GM23338 (cell line): Measurements from ENCODE around the gene RAD51B. TPM values are rescaled to one million over a fixed set of nuclear protein-coding genes. Genes with fewer than 3 reads are reported as not detected.
"Not testable (repeated sequence)": the region's sequence is repeated elsewhere in the genome, so short reads cannot be mapped to it uniquely, and the experiment has no call there.

Source experiments
- ATAC-seq: fragments of 200-7000 bp; cut with Tn5 transposase; 3 replicates; pipeline ENCODE4 v1.9.1; 2020
- DNase-seq: peaks from one replicate; pipeline ENCODE4 v3.0.0-alpha.2; 2015; ENCODE audit warnings: low spot score
- H2AFZ ChIP-seq: fragments of 200-600 bp; sonication (generic); 2 replicates; pipeline ENCODE4 v1.8.0; 2016; ENCODE audit warnings: antibody characterized with exemption, mild to moderate bottlenecking, moderate library complexity
- H3F3A ChIP-seq: fragments of 200-600 bp; sonication (generic); replicated peaks from 2 replicates; pipeline ENCODE4 v1.8.0; 2017; ENCODE audit warnings: antibody characterized with exemption, mixed run types, low read depth
- H3K27ac ChIP-seq: fragments of 200-600 bp; sonication (generic); 2 replicates; pipeline ENCODE4 v1.6.1; 2016; ENCODE audit warnings: low read depth
- H3K27me3 ChIP-seq: fragments of 200-600 bp; sonication (generic); 2 replicates; pipeline ENCODE4 v1.8.0; 2016; ENCODE audit warnings: mild to moderate bottlenecking, mixed run types, moderate library complexity; ENCODE audit not compliant: insufficient read depth
- H3K36me3 ChIP-seq: fragments of 200-600 bp; sonication (generic); 2 replicates; pipeline ENCODE4 v1.8.0; 2016; ENCODE audit warnings: mild to moderate bottlenecking; ENCODE audit not compliant: insufficient read depth
- H3K4me1 ChIP-seq: fragments of 200-600 bp; sonication (generic); 2 replicates; pipeline ENCODE4 v1.8.0; 2016; ENCODE audit warnings: mild to moderate bottlenecking, moderate library complexity; ENCODE audit not compliant: insufficient read depth
- H3K4me2 ChIP-seq: fragments of 200-600 bp; sonication (generic); 2 replicates; pipeline ENCODE4 v1.7.1; 2017; ENCODE audit warnings: mixed run types
- H3K4me3 ChIP-seq: fragments of 200-600 bp; sonication (generic); 2 replicates; pipeline ENCODE4 v1.6.1; 2016; ENCODE audit warnings: mixed run types
- H3K79me2 ChIP-seq: fragments of 200-600 bp; sonication (generic); replicated peaks from 2 replicates; pipeline ENCODE4 v1.8.0; 2017; ENCODE audit warnings: mild to moderate bottlenecking; ENCODE audit not compliant: insufficient read depth
- H3K9me2 ChIP-seq: fragments of 200-600 bp; sonication (generic); 2 replicates; pipeline ENCODE4 v1.8.0; 2017; ENCODE audit not compliant: insufficient read depth
- H4K20me1 ChIP-seq: fragments of 200-600 bp; sonication (generic); replicated peaks from 2 replicates; pipeline ENCODE4 v1.8.0; 2017; ENCODE audit warnings: mild to moderate bottlenecking; ENCODE audit not compliant: insufficient read depth
- H3K27ac Mint-ChIP-seq: 2 replicates; pipeline ENCODE4 v1.8.0; 2020; ENCODE audit warnings: inconsistent platforms, mild to moderate bottlenecking, moderate library complexity, mixed read lengths
- H3K27me3 Mint-ChIP-seq: 3 replicates; pipeline ENCODE4 v1.8.0; 2022; ENCODE audit warnings: low read depth, mild to moderate bottlenecking, moderate library complexity, mixed read lengths, inconsistent platforms; ENCODE audit not compliant: insufficient read depth, poor library complexity
- H3K36me3 Mint-ChIP-seq: 3 replicates; pipeline ENCODE4 v1.8.0; 2021; ENCODE audit warnings: low read depth, mild to moderate bottlenecking, inconsistent platforms, moderate library complexity, mixed read lengths
- H3K4me1 Mint-ChIP-seq: 3 replicates; pipeline ENCODE4 v1.8.0; 2020; ENCODE audit warnings: mild to moderate bottlenecking, inconsistent platforms, mixed read lengths
- H3K4me3 Mint-ChIP-seq: 3 replicates; pipeline ENCODE4 v1.8.0; 2021; ENCODE audit warnings: moderate library complexity, mild to moderate bottlenecking, inconsistent platforms, mixed read lengths
- H3K9me3 Mint-ChIP-seq: 3 replicates; pipeline ENCODE4 v1.8.0; 2020; ENCODE audit warnings: moderate library complexity, mild to moderate bottlenecking, inconsistent platforms, mixed read lengths
- CREB1 ChIP-seq: fragments of 250-450 bp; sonication (Bioruptor Pico); IDR thresholded peaks from 2 replicates; pipeline ENCODE4 v1.5.0; 2020; ENCODE audit warnings: low read depth, mild to moderate bottlenecking, moderate library complexity
- CTCF ChIP-seq, 2 experiments: fragments of 200-600 bp in 1 of 2; sonication (generic) in 1 of 2; conservative IDR thresholded peaks; 2 replicates each; pipeline versions ENCODE4 v1.5.1 to v1.6.1; 2016 to 2017; ENCODE audit warnings: antibody characterized with exemption in 2 of 2, low read depth in 2 of 2, mild to moderate bottlenecking in 2 of 2, moderate library complexity in 1 of 2
- EZH2 ChIP-seq: fragments of 200-600 bp; sonication (generic); IDR thresholded peaks from one replicate; pipeline ENCODE4 v1.8.0; 2017; ENCODE audit warnings: antibody characterized with exemption, mild to moderate bottlenecking, low read depth; ENCODE audit not compliant: unreplicated experiment
- EZH2phosphoT487 ChIP-seq: fragments of 200-600 bp; sonication (generic); IDR thresholded peaks from one replicate; pipeline ENCODE4 v1.8.1; 2018; ENCODE audit warnings: antibody characterized with exemption; ENCODE audit not compliant: unreplicated experiment
- JUNB ChIP-seq: IDR thresholded peaks from one replicate; pipeline ENCODE4 v1.6.1; 2016; ENCODE audit warnings: antibody characterized with exemption; ENCODE audit not compliant: unreplicated experiment
- NANOG ChIP-seq: IDR thresholded peaks from 2 replicates; pipeline ENCODE4 v1.6.1; 2016; ENCODE audit warnings: antibody characterized with exemption, borderline replicate concordance
- POLR2AphosphoS5 ChIP-seq: IDR thresholded peaks from 2 replicates; pipeline ENCODE4 v1.6.1; 2016; ENCODE audit warnings: antibody characterized with exemption, low read depth
- REST ChIP-seq: IDR thresholded peaks from one replicate; pipeline ENCODE4 v1.6.1; 2018; ENCODE audit warnings: antibody characterized with exemption; ENCODE audit not compliant: unreplicated experiment
- STAT1 ChIP-seq: IDR thresholded peaks from one replicate; pipeline ENCODE4 v1.6.1; 2016; ENCODE audit warnings: antibody characterized with exemption; ENCODE audit not compliant: unreplicated experiment
- ZNF114 ChIP-seq: fragments of 250-450 bp; sonication (Bioruptor Pico); IDR thresholded peaks from 2 replicates; pipeline ENCODE4 v1.5.0; 2020; ENCODE audit warnings: mild to moderate bottlenecking, moderate library complexity
- ZNF331 ChIP-seq: fragments of 250-450 bp; sonication (Bioruptor Pico); IDR thresholded peaks from 2 replicates; pipeline ENCODE4 v1.5.0; 2020; ENCODE audit warnings: low read depth, mild to moderate bottlenecking, moderate library complexity
- polyA plus RNA-seq: library from polyadenylated mRNA; unstranded; fragments of >200 nt; fragmentation: Nextera tagmentation; extraction: Ambion mirVana; gene quantifications from 2 replicates; pipeline ENCODE4 v1.2.1, GENCODE V29; 2016
- total RNA-seq: library from RNA; depleted of rRNA; stranded (reverse); fragments of >200 nt; shearing (Covaris generic); gene quantifications from 2 replicates; pipeline ENCODE4 v1.2.3, GENCODE V29; 2014
- TF ChIP-seq, protein P1 (sequence below): IDR thresholded peaks from 2 replicates; pipeline ENCODE4 v1.6.1; 2016; ENCODE audit warnings: antibody characterized with exemption

The RAD51B gene
- total and polyA plus RNA-seq, 2 experiments from 2014 or later: 15.7 to 29.1 TPM

DNA sequence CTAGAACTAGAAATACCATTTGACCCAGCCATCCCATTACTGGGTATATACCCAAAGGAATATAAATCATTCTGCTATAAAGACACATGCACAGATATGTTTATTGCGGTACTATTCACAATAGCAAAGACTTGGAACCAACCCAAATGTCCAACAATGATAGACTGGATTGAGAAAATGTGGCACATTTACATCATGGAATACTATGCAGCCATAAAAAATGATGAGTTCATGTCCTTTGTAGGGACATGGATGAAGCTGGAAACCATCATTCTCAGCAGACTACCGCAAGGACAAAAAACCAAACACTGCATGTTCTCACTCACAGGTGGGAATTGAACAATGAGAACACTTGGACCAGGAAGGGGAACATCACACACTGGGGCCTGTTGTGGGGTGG is 229.2 kb downstream of the RAD51B start:
- not testable (repeated sequence) for H3K27ac Mint-ChIP-seq, H3K27ac ChIP-seq

GRCh38 chr14:68050177-68050576 is 230.6 kb downstream of the RAD51B start:
- Histone ChIP-seq H3F3A (no peaks in the 10 kb centered on the region), H3K4me3 (no peak overlapping the region), H3K27me3 (no peaks in the 10 kb centered on the region), H3K36me3 (no peaks in the 10 kb centered on the region), H3K9me2 (no peaks in the 10 kb centered on the region), H4K20me1 (no peaks in the 10 kb centered on the region), H3K27ac (no peak overlapping the region), H3K79me2 (no peaks in the 10 kb centered on the region), H2AFZ (no peak overlapping the region), H3K4me1 (no peaks in the 10 kb centered on the region), H3K4me2 (no peak overlapping the region)
- H3K36me3 Mint-ChIP-seq: no peaks in the 10 kb centered on the region
- no peak overlapping the region for H3K27ac Mint-ChIP-seq
- no peak for ATAC-seq
- no peaks in the 10 kb centered on the region; the same call in 2 of the 3 replicates for H3K9me3 Mint-ChIP-seq
- peaks cover 6% of the 10 kb centered on the region for H3K27me3 Mint-ChIP-seq
- no peaks in the 10 kb centered on the region for H3K4me1 Mint-ChIP-seq
- no peak for DNase-seq
- no peak overlapping the region for H3K4me3 Mint-ChIP-seq
- TF ChIP-seq CTCF (conservative IDR thresholded peaks at IDR 0.05; ENCODE audit: low read depth in 2 of 2) (no peak), EZH2 (no peak), STAT1 (no peak), CREB1 (CRISPR knock-in tag) (no peak), EZH2phosphoT487 (no peak), JUNB (no peak), REST (no peak), ZNF331 (CRISPR knock-in tag) (no peak), ZNF114 (CRISPR knock-in tag) (no peak), POLR2AphosphoS5 (no peak), NANOG (no peak)
- TF ChIP-seq, protein P1, sequence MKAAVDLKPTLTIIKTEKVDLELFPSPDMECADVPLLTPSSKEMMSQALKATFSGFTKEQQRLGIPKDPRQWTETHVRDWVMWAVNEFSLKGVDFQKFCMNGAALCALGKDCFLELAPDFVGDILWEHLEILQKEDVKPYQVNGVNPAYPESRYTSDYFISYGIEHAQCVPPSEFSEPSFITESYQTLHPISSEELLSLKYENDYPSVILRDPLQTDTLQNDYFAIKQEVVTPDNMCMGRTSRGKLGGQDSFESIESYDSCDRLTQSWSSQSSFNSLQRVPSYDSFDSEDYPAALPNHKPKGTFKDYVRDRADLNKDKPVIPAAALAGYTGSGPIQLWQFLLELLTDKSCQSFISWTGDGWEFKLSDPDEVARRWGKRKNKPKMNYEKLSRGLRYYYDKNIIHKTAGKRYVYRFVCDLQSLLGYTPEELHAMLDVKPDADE: no peak

More for the DNA sequence above, 229.2 kb downstream of the RAD51B start:
- not testable (repeated sequence) for H3K27me3 ChIP-seq, H3K79me2 ChIP-seq, H3K4me3 Mint-ChIP-seq, H3K9me2 ChIP-seq, ATAC-seq, H3K36me3 ChIP-seq, H3K27me3 Mint-ChIP-seq, DNase-seq, H2AFZ ChIP-seq, H3K36me3 Mint-ChIP-seq, H3K9me3 Mint-ChIP-seq, H4K20me1 ChIP-seq, H3K4me1 Mint-ChIP-seq, H3F3A ChIP-seq, H3K4me1 ChIP-seq, H3K4me3 ChIP-seq, H3K4me2 ChIP-seq
